ENCODE data around the gene SCUBE3. TPM values are rescaled to one million over a fixed set of nuclear protein-coding genes. Genes with fewer than 3 reads are reported as not detected.

Gene SCUBE3
- total and polyA plus RNA-seq, 2 of the 8 experiments (the other 6 are each of a cell fraction or from before 2014, with no cell fraction given), result 0.80 to 1.0 TPM

DNA sequence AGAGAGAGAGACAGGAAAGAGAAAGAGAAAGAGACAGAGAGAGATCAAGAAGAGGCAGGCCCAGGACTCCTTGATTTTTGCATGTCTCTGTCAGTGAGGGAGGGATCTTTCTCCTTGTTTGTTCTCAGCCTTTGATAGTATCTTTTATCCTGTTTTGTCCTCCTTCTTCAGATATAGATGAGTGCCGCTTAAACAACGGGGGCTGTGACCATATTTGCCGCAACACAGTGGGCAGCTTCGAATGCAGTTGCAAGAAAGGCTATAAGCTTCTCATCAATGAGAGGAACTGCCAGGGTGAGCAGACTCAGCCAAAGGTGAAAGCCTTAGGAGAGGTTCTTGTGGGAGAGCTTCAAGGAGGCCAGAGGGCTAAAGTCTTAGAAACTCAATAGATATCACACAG, 25.8 kb downstream of the SCUBE3 start:
- Histone ChIP-seq H3K79me2 (ENCODE audit: control insufficient read depth in 1 of 2, insufficient read depth in 2 of 2, low read length in 2 of 2) (no peaks in the 10 kb centered on the region), H4K5ac (ENCODE audit: insufficient read length, low read depth, low read length) (no peak overlapping the region), H3K14ac (ENCODE audit: insufficient read length) (no peak overlapping the region), H3K18ac (ENCODE audit: extremely low read depth, low read length) (no peak overlapping the region), H2AK5ac (ENCODE audit: low read depth, low read length) (no peak overlapping the region), H3K4me3 (ENCODE audit: extremely low read depth in 1 of 4, insufficient read depth in 2 of 4, low read depth in 3 of 4, low read length in 4 of 4) (no peak overlapping the region), H4K8ac (ENCODE audit: extremely low read depth, insufficient read depth, low read length) (no peak overlapping the region), H3K4ac (replicated peaks; ENCODE audit: insufficient read length, low read depth, low read length) (no peak overlapping the region), H3K27me3 (replicated peaks in 1 of 4; ENCODE audit: control insufficient read depth in 3 of 4, extremely low read depth in 1 of 4, insufficient read depth in 3 of 4, low read length in 3 of 4) (peaks cover 2 to 32% (median 24%) of the 10 kb centered on the region in 4 experiments), H2BK5ac (ENCODE audit: low read depth, low read length) (no peak overlapping the region), H4K20me1 (replicated peaks in 1 of 2; ENCODE audit: control insufficient read depth in 1 of 2, insufficient read depth in 2 of 2, low read length in 2 of 2) (peaks cover 26 to 28% of the 10 kb centered on the region in 2 experiments), H3K27ac (ENCODE audit: low read depth, low read length) (no peak overlapping the region), H3K23ac (ENCODE audit: insufficient read length) (no peak overlapping the region), H3K23me2 (ENCODE audit: low read depth, low read length) (no peaks in the 10 kb centered on the region), H3K9ac (replicated peaks in 1 of 4; ENCODE audit: extremely low read depth in 1 of 4, low read depth in 3 of 4, low read length in 3 of 4) (no peak overlapping the region), H3K4me2 (ENCODE audit: insufficient read depth in 1 of 2, low read depth in 2 of 2, low read length in 2 of 2) (no peak overlapping the region; a peak in 1 of 4 replicates), H2BK12ac (ENCODE audit: low read depth, low read length) (no peak overlapping the region), H2AFZ (ENCODE audit: low read length) (no peak overlapping the region), H3K36me3 (ENCODE audit: control insufficient read depth in 2 of 4, insufficient read depth in 4 of 4, low read length in 3 of 4) (no peaks in the 10 kb centered on the region), H3K56ac (replicated peaks; ENCODE audit: insufficient read length, low read depth, low read length) (no peak overlapping the region), H3K79me1 (ENCODE audit: low read depth, low read length) (no peaks in the 10 kb centered on the region), H2BK15ac (ENCODE audit: low read length) (no peak overlapping the region), H3K9me3 (ENCODE audit: insufficient read depth in 2 of 2, low read depth in 1 of 2, low read length in 1 of 2) (no peaks in the 10 kb centered on the region), H4K91ac (replicated peaks; ENCODE audit: insufficient read length, low read length) (no peak overlapping the region), H3K4me1 (replicated peaks in 1 of 4; ENCODE audit: control insufficient read depth in 3 of 4, insufficient read depth in 4 of 4, low read length in 3 of 4) (peaks cover 13 to 44% (median 21%) of the 10 kb centered on the region in 4 experiments), H2BK20ac (ENCODE audit: low read length) (no peak overlapping the region), H2BK120ac (replicated peaks; ENCODE audit: low read depth, low read length) (no peak overlapping the region)
- POLR2A ChIA-PET (ENCODE audit: partially characterized antibody), result interaction anchor here (0.7 to 2.0 kb wide), 7 partner anchors 9 to 111 kb away, joined by 3 to 9 read pairs (median 4); partner anchors contain the start of gene ZNF76
- 86% methylated on average over 4 of the region's 4 CpGs; no CpG with 5 or more reads in 1 of the 2 experiments for WGBS, 2 experiments (ENCODE audit: extremely low coverage in 1 of 2, insufficient coverage in 1 of 2, insufficient read length in 1 of 2, insufficient replicate concordance in 2 of 2, low coverage in 1 of 2, low lambda C conversion rate in 2 of 2, missing lambda C conversion rate in 1 of 2)
- DNase-seq (ENCODE audit: low read depth in 1 of 2, low spot score in 2 of 2), result no peak
- FAIRE-seq, result no peak
- CTCF ChIA-PET (ENCODE audit: partially characterized antibody), result interaction anchor here (0.7 to 9.6 kb wide), 26 partner anchors 8 to 391 kb away, joined by 3 to 143 read pairs (median 10); partner anchors contain the start of genes SCUBE3, TCP11 and ZNF76
- no peak for TF ChIP-seq RNF2 (IDR thresholded peaks at IDR 0.05; ENCODE audit: borderline replicate concordance, low read depth, low read length, missing control alignments, poor library complexity, severe bottlenecking)
- TF ChIP-seq CHD2 (IDR thresholded peaks at IDR 0.05; ENCODE audit: low read length), result no peak
- no peak for TF ChIP-seq KDM4A (IDR thresholded peaks at IDR 0.05; ENCODE audit: low read depth, low read length, severe bottlenecking)
- no peak for TF ChIP-seq HDAC6 (IDR thresholded peaks at IDR 0.05; ENCODE audit: low read depth, low read length)
- TF ChIP-seq HDAC2 (IDR thresholded peaks at IDR 0.05; ENCODE audit: borderline replicate concordance in 1 of 2, low read depth in 2 of 2, low read length in 2 of 2), result no peak
- no peak for TF ChIP-seq NANOG (IDR thresholded peaks at IDR 0.05; ENCODE audit: insufficient read depth, low read depth, low read length, poor library complexity, severe bottlenecking)
- no peak for TF ChIP-seq GABPA (IDR thresholded peaks at IDR 0.05; ENCODE audit: borderline replicate concordance, insufficient read depth, low read length)
- no peak for TF ChIP-seq JUN (IDR thresholded peaks at IDR 0.05; ENCODE audit: low read depth, low read length)
- no peak for TF ChIP-seq PHF8 (conservative IDR thresholded peaks at IDR 0.05; ENCODE audit: low read depth, low read length)
- TF ChIP-seq KDM1A (IDR thresholded peaks at IDR 0.05; ENCODE audit: borderline replicate concordance, low read length), result no peak
- no peak for TF ChIP-seq CREB1 (IDR thresholded peaks at IDR 0.05)
- TF ChIP-seq POU5F1 (IDR thresholded peaks at IDR 0.05; ENCODE audit: low read depth, low read length), result no peak
- TF ChIP-seq POLR2AphosphoS5 (IDR thresholded peaks at IDR 0.05; ENCODE audit: low read depth, low read length), result no peak

Measured in H1 (cell line).